Measurements from ENCODE around the gene PXT1. TPM values are rescaled to one million over a fixed set of nuclear protein-coding genes. Genes with fewer than 3 reads are reported as not detected.

PXT1 gene
- total RNA-seq, 1 donor from 2014 or later, result not detected

GRCh38 chr6:36444470-36444869 is 1.8 kb upstream of the PXT1 start:
- peaks cover 19% of the 10 kb centered on the region for H3K36me3 Mint-ChIP-seq
- peaks cover 64% of the 10 kb centered on the region for H3K79me2 ChIP-seq (ENCODE audit: low read depth)
- H3K36me3 ChIP-seq, result no peaks in the 10 kb centered on the region

GRCh38 chr6:36443471-36444428 is 1.1 kb upstream of the PXT1 start:
- H3K27me3 Mint-ChIP-seq (ENCODE audit: insufficient read depth, low read depth), result no peaks in the 10 kb centered on the region
- Histone ChIP-seq H3K79me2 (ENCODE audit: low read depth) (peaks cover 57% of the 10 kb centered on the region), H3K4me2 (peak overlapping the region; percentile 85), H3F3A (ENCODE audit: low read depth) (peaks cover 38% of the 10 kb centered on the region), H3K4me1 (peaks cover 21% of the 10 kb centered on the region), H4K20me1 (ENCODE audit: low read depth) (peaks cover 8% of the 10 kb centered on the region), H3K27ac (peak overlapping the region; percentile 76), H3K36me3 (no peaks in the 10 kb centered on the region), H3K27me3 (no peaks in the 10 kb centered on the region), H3K9me3 (ENCODE audit: low read depth) (no peaks in the 10 kb centered on the region), H3K4me3 (peak overlapping the region; percentile 64), H3K9ac (peak overlapping the region; percentile 24), H2AFZ (replicated peaks) (peak overlapping the region; percentile 51)
- DNase-seq (ENCODE audit: low spot score), result peak; percentile 48
- peaks cover 3% of the 10 kb centered on the region for H3K9me3 Mint-ChIP-seq
- peak overlapping the region; percentile 97 for H3K4me3 Mint-ChIP-seq
- H3K4me1 Mint-ChIP-seq, result peaks cover 42% of the 10 kb centered on the region
- H3K27ac Mint-ChIP-seq, result peak overlapping the region; percentile 98
- peaks cover 13% of the 10 kb centered on the region for H3K36me3 Mint-ChIP-seq
- TF ChIP-seq EZH2 (IDR thresholded peaks at IDR 0.05), result no peak
- TF ChIP-seq, protein P1, sequence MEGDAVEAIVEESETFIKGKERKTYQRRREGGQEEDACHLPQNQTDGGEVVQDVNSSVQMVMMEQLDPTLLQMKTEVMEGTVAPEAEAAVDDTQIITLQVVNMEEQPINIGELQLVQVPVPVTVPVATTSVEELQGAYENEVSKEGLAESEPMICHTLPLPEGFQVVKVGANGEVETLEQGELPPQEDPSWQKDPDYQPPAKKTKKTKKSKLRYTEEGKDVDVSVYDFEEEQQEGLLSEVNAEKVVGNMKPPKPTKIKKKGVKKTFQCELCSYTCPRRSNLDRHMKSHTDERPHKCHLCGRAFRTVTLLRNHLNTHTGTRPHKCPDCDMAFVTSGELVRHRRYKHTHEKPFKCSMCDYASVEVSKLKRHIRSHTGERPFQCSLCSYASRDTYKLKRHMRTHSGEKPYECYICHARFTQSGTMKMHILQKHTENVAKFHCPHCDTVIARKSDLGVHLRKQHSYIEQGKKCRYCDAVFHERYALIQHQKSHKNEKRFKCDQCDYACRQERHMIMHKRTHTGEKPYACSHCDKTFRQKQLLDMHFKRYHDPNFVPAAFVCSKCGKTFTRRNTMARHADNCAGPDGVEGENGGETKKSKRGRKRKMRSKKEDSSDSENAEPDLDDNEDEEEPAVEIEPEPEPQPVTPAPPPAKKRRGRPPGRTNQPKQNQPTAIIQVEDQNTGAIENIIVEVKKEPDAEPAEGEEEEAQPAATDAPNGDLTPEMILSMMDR (IDR thresholded peaks at IDR 0.05), result peak; percentile 50

More at GRCh38 chr6:36444470-36444869, 1.8 kb upstream of the PXT1 start:
- peak overlapping the region; percentile 85 for H3K4me2 ChIP-seq
- H3K9ac ChIP-seq, result no peak overlapping the region
- no peak for TF ChIP-seq EZH2phosphoT487 (IDR thresholded peaks at IDR 0.05)
- TF ChIP-seq, protein P1 (IDR thresholded peaks at IDR 0.05), result no peak
- no peak for TF ChIP-seq EZH2 (IDR thresholded peaks at IDR 0.05)
- H3K4me1 ChIP-seq, result peaks cover 21% of the 10 kb centered on the region
- DNase-seq (ENCODE audit: low spot score), result no peak
- H3K27ac ChIP-seq, result no peak overlapping the region
- no peak overlapping the region for H3K27ac Mint-ChIP-seq
- H4K20me1 ChIP-seq (ENCODE audit: low read depth), result peaks cover 8% of the 10 kb centered on the region
- H3K9me3 Mint-ChIP-seq, result peaks cover 9% of the 10 kb centered on the region
- H3K9me3 ChIP-seq (ENCODE audit: low read depth), result no peaks in the 10 kb centered on the region
- peak overlapping the region; percentile 97 for H3K4me3 Mint-ChIP-seq
- no peaks in the 10 kb centered on the region for H3K27me3 ChIP-seq
- H3K27me3 Mint-ChIP-seq (ENCODE audit: insufficient read depth, low read depth), result peaks cover 2% of the 10 kb centered on the region
- peaks cover 38% of the 10 kb centered on the region for H3F3A ChIP-seq (ENCODE audit: low read depth)
- H3K4me1 Mint-ChIP-seq, result peaks cover 42% of the 10 kb centered on the region
- H3K4me3 ChIP-seq, result peak overlapping the region; percentile 64
- no peak overlapping the region for H2AFZ ChIP-seq (replicated peaks)

- Mint-ChIP-seq H3K9me3 (no peaks in the 10 kb centered on the region), H3K4me1 (peaks cover 42% of the 10 kb centered on the region), H3K27ac (peak overlapping the region; percentile 92), H3K4me3 (peak overlapping the region; percentile 97), H3K27me3 (ENCODE audit: insufficient read depth, low read depth) (no peaks in the 10 kb centered on the region), H3K36me3 (peaks cover 4% of the 10 kb centered on the region)
- H3K4me3 ChIP-seq, result peak overlapping the region; percentile 64
- DNase-seq (ENCODE audit: low spot score), result no peak
- H3K27me3 ChIP-seq, result no peaks in the 10 kb centered on the region
- no peaks in the 10 kb centered on the region for H3K9me3 ChIP-seq (ENCODE audit: low read depth)
- H3K9ac ChIP-seq, result no peak overlapping the region
- H3K79me2 ChIP-seq (ENCODE audit: low read depth), result peaks cover 41% of the 10 kb centered on the region
- H2AFZ ChIP-seq (replicated peaks), result peak overlapping the region; percentile 95
- H4K20me1 ChIP-seq (ENCODE audit: low read depth), result peaks cover 8% of the 10 kb centered on the region
- H3K4me2 ChIP-seq, result peak overlapping the region; percentile 85
- peaks cover 21% of the 10 kb centered on the region for H3K4me1 ChIP-seq
- H3K27ac ChIP-seq, result peak overlapping the region; percentile 76
- peaks cover 38% of the 10 kb centered on the region for H3F3A ChIP-seq (ENCODE audit: low read depth)
- H3K36me3 ChIP-seq, result no peaks in the 10 kb centered on the region
- TF ChIP-seq, protein P1 (IDR thresholded peaks at IDR 0.05), result no peak
- TF ChIP-seq EZH2phosphoT487 (IDR thresholded peaks at IDR 0.05) (no peak), EZH2 (IDR thresholded peaks at IDR 0.05) (no peak)
Observed at GRCh38 chr6:36442103-36442670, 467 bp downstream of the PXT1 start.

All from neural progenitor cell (in vitro differentiated cells).